NCI-H69 (cell line): ENCODE data around the gene MAP2K5.

Experiments
- DNase-seq: peaks from one replicate; lab custom pipeline; 2025; lab: John Stamatoyannopoulos, UW

MAP2K5 gene

GRCh38 chr15:67758619-67759300 lies 216.3 kb downstream of the MAP2K5 start:
- DNase-seq = no peak

DNA sequence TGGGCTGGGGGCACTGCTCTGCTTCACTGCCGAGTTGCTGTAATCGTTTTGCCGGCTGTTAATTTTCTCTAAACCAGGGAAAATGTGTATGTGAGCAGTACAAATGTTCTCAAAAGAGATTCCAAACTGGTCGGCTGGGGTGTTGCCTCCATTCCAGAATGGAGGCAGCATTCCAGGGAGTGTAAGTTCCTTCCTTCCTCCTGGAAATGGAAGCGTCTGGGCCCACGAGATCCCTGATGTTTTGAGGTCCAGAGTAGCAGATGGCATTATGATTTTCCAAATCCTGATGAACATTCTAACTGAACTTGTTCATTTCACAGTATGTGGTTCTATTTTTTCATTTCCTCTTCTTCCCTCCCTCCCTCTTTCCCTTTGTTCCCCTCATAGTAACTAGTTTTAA lies 218.4 kb downstream of the MAP2K5 start:
- no peak for DNase-seq

DNA sequence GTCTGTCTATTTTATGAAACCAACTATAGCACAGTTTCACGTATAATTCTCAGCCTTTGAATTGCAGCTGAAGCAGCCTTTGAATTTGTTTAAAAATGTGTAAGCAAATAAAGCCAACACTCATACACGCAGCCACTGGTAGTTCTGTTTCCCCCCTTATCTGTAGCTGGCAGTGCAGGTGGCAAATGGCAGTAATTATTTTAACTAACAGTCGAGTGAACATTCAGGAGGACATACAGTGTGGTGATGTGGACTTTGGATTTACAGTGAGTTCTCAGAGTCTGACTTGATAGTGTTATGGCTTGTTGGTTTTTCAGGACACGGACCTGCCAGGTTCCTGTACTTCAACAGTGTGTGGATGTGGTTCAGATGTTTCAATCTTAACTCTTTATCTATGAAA lies 218.8 kb downstream of the MAP2K5 start:
- DNase-seq = peak; percentile 45

DNA sequence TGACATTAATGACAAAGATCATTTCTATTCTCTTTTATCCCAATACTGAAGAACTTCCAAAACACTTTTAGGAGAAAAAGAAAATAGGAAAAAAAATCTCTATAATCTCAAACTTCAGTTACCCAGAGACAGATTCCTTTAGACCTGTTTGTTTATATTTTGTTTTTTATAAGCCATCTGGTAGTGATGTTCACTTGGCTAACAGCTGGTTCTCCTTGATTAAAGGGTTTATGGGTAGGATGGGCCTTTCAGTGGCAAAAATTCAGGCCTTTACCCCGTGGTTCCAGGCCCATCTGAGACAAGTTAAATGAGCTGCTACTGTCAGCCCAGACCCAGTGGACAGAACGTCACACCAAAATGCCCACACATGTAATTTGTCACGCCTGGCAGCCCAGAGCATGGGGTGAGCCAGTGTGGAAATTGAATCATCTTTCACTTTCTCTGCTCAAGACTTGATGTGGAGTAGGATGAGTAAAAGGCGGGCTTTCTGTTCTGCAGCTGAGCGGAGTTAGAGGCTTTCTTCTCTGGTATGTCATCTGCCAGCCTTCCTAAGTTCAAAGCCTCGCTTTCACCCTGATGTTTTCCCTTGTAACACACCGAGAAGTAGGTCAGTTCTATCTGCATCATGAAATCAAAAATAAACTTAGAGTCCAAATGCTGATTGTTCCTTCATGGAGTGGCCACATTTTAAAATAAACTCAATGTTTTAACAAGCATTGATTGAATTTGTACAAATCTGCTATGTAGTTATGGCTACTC lies 220.3 kb downstream of the MAP2K5 start:
- DNase-seq = no peak

GRCh38 chr15:67765701-67766100 lies 223.2 kb downstream of the MAP2K5 start:
- no peak for DNase-seq

DNA sequence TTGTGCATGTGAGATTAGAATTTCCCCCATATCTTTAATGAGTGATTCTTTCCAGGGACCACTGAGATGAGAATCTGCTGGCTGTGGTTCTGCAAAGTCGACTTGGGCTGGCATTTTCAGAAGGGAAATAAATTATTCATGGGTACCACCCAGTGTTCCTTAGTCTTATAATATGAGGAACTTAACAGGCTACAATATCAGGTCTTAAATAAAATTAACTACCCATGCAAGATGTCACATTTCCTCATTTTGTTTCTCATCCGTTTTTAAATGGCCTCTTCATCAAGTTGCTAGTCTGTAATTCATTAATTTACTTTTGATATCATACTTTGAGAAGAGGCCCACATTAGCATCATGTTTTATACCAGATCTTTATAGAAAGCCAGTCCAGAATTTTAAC lies 224.5 kb downstream of the MAP2K5 start:
- DNase-seq = no peak

DNA sequence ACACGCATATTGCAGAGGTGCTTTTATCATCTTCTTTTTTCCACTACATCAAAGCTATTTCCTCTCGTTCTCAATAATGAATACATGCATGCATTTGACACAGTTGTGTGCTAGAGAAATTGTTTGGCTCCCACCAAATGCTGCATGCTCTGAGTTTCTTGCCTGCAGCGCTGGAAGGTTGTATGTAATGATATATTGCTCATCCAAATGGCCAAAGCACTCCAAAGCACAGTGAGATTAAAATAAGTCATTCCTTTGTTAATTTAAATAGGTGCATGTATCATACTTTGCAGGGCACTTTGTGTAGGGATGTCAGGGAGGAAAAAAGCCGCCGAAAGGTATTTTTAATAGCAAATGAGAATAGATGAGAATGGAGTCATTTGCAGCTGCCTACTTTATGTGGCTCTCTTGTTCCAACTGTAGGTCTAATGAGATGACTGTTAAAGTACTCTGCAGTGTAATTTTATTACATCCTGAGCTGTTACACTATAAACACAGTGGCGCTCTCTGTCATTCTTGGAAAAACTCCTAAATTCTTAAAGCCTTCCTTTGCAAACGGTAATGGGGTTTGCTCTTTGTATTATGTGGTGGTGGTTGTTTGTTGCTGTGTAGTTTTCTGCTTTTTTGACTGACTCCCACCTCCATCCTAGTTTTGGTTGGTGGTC lies 225.9 kb downstream of the MAP2K5 start:
- DNase-seq = no peak

GRCh38 chr15:67769497-67770357 lies 227.2 kb downstream of the MAP2K5 start:
- DNase-seq = peak; percentile 60

DNA sequence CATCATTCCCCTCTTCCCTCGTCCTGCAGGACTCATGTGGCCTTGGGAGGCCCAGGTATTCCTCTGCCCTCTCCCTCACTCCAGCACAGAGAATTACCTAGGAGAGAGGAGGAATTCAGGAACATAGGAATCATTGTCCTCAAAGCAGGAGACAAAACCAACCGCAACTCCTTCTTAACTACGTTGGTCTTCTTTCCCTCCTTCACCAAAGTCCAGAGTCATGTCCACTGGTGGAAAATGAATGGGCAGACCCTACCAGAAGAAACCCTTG lies 227.8 kb downstream of the MAP2K5 start:
- DNase-seq = no peak

DNA sequence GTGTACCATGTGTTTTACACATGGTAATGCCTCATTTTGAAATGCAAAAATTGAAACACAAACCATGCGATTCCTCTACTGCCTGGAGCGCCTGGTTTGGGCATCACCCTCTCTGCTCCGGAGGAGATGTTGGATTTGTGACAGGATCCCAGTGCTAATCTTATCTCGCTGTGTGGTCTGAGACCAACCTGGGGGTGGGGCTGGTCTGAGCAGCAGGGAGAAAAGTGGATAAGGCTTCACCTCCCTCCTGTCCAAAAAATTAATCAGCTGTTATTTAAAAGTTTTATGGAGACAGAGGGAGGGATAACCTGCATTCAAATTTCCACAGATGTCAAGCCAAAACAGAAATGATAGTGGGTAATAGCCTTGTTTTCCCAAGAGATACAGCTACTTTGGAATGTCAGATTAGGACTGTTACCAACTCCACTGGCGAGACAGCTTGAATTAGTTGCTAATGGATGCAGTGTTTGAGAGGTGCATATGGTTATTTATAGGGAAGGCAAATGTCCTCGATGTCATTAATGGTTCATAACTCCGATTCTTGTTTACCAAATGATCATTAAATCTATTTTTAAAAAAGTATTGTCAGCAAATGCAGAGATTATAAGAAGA lies 228.8 kb downstream of the MAP2K5 start:
- DNase-seq = no peak

DNA sequence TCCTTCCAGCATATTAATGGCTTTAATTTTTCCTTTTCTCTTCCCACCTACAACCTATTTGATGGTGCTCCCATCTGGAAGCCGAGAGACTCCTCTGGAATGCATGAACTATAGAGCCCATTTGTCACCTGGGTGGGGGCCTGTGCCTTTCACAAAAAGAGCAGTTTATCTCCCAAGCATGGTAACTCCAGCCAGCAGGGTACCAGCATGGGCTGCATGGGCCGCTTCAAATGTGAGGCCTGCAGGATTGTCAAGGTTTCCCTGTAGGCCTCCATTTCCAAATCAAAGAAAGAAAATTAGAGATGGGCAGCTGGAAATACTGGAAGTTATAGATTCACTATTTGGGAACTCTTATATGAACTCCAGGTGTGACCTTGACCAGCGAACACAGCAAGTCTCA lies 232.1 kb downstream of the MAP2K5 start:
- no peak for DNase-seq

DNA sequence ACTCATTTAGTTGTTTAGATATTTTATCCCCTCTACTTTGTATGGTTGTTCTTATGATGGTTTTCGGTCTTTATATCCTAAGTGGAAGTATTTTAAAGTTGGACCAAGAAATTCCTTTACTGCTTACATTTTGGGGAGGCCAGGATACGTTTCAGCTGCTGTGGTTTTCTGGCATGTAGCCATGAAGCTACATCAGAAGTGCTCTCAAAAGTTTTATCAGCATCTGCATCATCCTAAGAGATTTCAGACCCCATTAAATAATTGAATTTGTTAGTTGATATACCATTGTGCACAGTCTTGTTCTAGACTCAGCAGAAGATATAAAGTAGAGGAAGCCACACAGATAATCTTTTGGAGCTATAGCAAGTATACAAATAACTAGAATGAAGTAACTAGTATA lies 232.7 kb downstream of the MAP2K5 start:
- no peak for DNase-seq

DNA sequence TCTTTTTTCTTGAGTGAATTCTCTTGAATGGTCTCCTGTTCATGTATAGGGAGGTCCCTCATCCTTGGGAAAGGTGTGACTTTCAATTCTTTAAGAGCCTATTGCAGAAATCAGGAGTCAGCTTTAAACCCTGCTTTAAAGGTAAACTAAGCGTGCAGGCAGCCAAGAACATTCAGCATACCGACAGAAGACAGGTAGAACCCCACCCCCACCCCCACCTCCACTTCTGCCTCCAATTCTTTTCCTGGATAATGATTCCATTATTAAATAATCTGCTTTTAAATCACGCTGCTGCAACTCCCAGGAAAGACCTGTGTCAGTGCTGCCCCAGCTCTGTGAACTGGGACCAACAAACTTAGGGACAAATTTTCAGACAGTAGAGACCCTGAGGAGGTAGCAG lies 233.5 kb downstream of the MAP2K5 start:
- no peak for DNase-seq

DNA sequence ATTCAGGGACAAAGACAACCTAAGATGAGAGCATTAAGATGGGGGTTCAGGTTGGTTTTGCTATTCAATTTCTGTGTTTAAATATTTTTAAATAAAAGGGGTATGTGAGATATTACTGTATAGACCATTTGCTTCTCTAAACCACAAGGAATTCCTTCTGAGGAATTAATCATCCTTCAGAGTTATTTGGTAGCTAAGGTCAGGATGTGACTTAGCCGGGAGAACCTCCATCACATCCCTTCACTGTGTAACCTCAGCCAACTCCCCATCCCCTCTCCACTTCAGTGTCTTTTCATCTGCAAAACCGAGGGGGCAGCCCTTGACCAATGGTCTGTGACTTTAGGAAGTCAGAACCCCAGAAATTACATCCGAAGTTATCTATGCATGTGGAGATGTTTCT lies 234.1 kb downstream of the MAP2K5 start:
- no peak for DNase-seq

DNA sequence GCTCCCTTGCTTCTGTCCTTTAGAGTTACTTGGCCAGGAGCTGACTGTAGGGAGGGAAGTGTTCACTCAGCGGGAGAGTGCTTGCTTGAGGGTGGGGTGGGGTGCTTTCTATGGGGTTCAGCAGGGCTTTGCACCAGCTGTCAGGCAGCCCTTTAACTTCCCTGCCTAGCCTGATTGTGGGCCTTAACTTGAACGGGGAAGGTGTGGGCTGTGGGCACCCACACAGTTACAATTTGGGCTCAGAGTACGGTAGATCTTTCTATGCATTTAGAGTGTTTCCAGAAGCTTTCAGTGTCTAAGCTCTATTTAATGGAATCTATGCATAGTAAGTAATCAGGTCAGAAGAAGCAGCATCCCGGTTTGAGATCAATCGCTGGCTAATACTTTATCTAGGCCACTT lies 234.6 kb downstream of the MAP2K5 start:
- no peak for DNase-seq

DNA sequence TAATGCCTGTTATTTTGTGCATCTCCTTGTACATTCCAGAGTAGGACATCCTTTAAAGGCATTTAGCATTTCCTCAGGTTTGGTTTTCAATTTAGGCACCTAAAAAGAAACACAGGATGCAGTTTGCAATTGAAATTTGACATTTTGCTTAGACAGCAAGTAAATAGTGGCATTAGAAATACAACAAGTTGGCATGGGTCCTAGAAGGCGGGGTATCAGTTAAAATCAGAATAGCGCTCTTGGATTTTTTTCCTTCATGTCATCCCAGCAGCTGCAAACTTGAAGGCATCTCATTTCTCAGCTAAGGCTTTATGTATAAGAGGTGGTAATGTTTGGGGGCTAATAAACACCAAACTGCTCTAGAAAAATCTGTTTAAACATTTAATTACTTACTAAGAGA lies 235.3 kb downstream of the MAP2K5 start:
- DNase-seq = no peak

- DNase-seq = peak; percentile 41
Measured at GRCh38 chr15:67778968-67779548, 236.6 kb downstream of the MAP2K5 start.

DNA sequence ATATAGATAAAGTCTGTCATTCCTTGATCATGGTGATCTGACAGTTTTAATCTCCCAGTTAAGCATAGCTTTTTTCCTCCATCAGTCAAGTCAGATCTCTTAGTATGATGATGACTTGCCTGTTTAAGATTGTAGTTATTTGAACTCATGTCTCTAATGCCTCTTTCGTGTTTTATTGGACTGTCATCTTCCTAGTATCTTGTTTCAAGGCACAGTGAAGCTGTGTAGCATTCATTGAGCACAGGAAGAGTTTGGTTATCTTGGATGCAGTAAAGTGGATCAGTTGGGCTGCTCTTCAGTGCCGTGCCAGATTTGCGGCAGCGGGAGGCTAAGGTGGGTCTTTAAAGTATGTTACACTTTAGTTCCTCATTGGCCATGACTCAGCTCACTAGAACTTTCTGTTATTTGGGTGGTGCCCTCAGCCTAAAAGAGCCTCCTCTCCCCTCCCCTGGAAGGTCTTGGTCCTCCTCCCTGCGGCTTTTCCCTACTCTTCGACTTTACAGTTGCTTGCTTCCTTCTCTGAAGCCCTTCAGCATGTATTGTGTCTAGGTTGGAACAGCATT lies 237.1 kb downstream of the MAP2K5 start:
- DNase-seq = no peak

DNA sequence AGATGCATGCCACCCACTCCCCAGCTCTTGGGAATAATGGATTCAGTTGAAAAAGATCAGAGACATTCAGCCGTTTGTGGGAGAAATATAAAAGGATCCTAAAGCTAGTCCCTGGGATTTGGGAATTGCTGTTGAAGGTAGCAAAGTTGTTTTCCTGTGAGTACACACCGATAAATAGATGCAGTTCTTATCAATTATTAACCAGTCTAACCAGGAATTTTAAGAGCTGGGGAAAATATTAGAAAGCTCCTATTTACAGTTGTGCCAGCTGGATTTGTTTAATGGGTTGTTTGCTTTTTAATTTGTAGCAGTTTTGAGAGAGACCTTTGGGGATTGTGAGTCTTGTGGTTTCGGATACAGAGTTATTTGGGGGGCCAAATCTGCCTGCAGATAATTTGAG lies 238.6 kb downstream of the MAP2K5 start:
- no peak for DNase-seq

- no peak for DNase-seq
Measured at GRCh38 chr15:67781907-67782690, 239.6 kb downstream of the MAP2K5 start.

- DNase-seq = no peak
Measured at GRCh38 chr15:67782691-67782991, 240.1 kb downstream of the MAP2K5 start.
